Putamen (tissue), 1 donor: Measurements from ENCODE around the gene LRP5.

Source experiments
- DNase-seq: peaks from one replicate; pipeline ENCODE4 v3.0.0-alpha.2; 2016; ENCODE audit warnings: low spot score

LRP5 gene

GRCh38 chr11:68347345-68347744, 35.0 kb downstream of the LRP5 start:
- DNase-seq: no peak

GRCh38 chr11:68347841-68348240, 35.5 kb downstream of the LRP5 start:
- no peak for DNase-seq

- DNase-seq: no peak
Observed at GRCh38 chr11:68349461-68350249, 37.3 kb downstream of the LRP5 start.

- DNase-seq: no peak
Observed at GRCh38 chr11:68350759-68351449, 38.5 kb downstream of the LRP5 start.

GRCh38 chr11:68351450-68352275, 39.3 kb downstream of the LRP5 start:
- no peak for DNase-seq

- no peak for DNase-seq
Observed at GRCh38 chr11:68352591-68352990, 40.2 kb downstream of the LRP5 start.

- DNase-seq: no peak
Observed at GRCh38 chr11:68353118-68353517, 40.7 kb downstream of the LRP5 start.

- no peak for DNase-seq
Observed at GRCh38 chr11:68353669-68354068, 41.3 kb downstream of the LRP5 start.

- DNase-seq: no peak
Observed at GRCh38 chr11:68354148-68354872, 41.9 kb downstream of the LRP5 start.

- no peak for DNase-seq
Observed at GRCh38 chr11:68355471-68355870, 43.1 kb downstream of the LRP5 start.

GRCh38 chr11:68357568-68357967, 45.2 kb downstream of the LRP5 start:
- no peak for DNase-seq

- no peak for DNase-seq
Observed at GRCh38 chr11:68358416-68358815, 46.0 kb downstream of the LRP5 start.

GRCh38 chr11:68361702-68362101, 49.3 kb downstream of the LRP5 start:
- DNase-seq: no peak

GRCh38 chr11:68362801-68363379, 50.5 kb downstream of the LRP5 start:
- no peak for DNase-seq

GRCh38 chr11:68363776-68364175, 51.4 kb downstream of the LRP5 start:
- DNase-seq: no peak

GRCh38 chr11:68364581-68364980, 52.2 kb downstream of the LRP5 start:
- DNase-seq: no peak

GRCh38 chr11:68365943-68366435, 53.6 kb downstream of the LRP5 start:
- no peak for DNase-seq

GRCh38 chr11:68367252-68367651, 54.9 kb downstream of the LRP5 start:
- DNase-seq: no peak

GRCh38 chr11:68369756-68370155, 57.4 kb downstream of the LRP5 start:
- no peak for DNase-seq

GRCh38 chr11:68370211-68371111, 58.1 kb downstream of the LRP5 start:
- DNase-seq: no peak
